GM19438 (cell line): ENCODE measurements around the gene GNG12.

Experiments
- ATAC-seq: cut with Tn5 transposase; IDR thresholded peaks from one replicate; pipeline ENCODE4 v1.9.1; 2021; ENCODE audit warnings: low read depth; ENCODE audit not compliant: unreplicated experiment

The GNG12 gene

GRCh38 chr1:67686267-67687197 is 146.7 kb downstream of the GNG12 start:
- peak; percentile 21 for ATAC-seq

GRCh38 chr1:67685558-67686266 is 147.6 kb downstream of the GNG12 start:
- peak; percentile 16 for ATAC-seq

DNA sequence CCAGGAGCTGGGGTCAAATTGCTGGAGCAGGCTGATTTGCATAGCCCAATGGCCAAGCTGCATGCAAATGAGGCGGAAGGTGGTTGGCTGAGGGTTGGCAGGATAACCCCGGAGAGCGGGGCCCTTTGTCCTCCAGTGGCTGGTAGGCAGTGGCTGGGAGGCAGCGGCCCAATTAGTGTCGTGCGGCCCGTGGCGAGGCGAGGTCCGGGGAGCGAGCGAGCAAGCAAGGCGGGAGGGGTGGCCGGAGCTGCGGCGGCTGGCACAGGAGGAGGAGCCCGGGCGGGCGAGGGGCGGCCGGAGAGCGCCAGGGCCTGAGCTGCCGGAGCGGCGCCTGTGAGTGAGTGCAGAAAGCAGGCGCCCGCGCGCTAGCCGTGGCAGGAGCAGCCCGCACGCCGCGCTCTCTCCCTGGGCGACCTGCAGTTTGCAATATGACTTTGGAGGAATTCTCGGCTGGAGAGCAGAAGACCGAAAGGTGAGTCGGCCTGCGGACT is 148.2 kb downstream of the GNG12 start, which contains the start of gene GADD45A:
TSS of gene GADD45A (plus strand) at position 135 of the 491 bp plus-strand sequence. CDS start at position 429, 294 bp downstream.
- ATAC-seq, result peak; percentile 84

- ATAC-seq, result no peak
These were observed 148.7 kb downstream of the GNG12 start for GRCh38 chr1:67684526-67685066.

DNA sequence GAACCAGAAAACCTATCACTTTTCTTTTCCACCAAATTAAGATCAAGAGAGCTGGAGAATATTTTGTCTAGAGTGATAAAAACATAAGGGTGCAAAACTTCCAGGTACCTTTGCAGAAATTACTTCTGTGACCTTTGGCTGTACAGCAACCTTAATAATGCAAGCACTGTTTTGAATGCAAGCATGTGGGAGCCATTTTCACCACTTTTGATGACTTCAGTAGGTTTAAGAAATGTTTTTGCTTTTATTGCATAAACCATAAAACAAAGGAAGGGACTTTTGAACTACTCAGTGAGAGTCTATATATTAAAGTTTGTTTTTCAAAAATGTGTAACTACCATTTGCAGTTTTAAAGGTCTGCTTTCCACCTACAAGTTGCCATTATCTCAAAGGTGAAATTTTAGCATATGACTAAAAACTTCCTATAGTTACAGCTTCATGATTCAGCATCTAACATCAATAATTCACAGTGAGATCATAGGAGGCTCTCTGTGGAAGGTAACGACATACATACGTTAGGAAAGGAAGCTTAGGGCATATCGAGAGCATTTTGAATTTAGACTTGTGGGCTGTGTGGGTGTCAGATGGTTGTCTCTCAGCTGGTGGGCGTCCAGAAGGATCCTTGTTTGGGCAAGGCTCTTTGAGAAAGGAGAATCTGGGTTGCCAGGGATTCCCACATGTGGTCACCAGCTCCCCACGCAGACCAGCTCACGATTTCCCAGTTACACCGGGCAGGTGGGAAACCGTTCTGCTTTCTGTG is 149.3 kb downstream of the GNG12 start:
- ATAC-seq, result no peak

DNA sequence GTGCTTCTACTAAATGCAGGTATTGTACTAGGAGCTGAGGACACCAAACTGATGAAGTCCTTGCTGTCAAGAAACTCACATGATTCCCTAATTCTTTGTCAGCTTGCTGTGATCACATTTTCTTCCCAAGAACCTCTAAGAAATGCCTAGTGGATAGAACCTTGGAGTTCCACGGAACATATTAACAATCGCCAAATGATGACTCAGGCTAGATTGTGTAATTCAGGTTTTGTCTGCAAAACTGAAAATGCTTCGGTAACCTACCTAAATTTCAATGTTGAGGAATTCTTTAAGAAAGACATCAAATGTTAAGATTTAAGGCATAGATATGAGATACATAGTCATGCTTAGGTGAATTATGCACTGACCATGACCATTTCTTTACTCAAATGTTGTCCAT is 150.0 kb downstream of the GNG12 start:
- ATAC-seq, result no peak

DNA sequence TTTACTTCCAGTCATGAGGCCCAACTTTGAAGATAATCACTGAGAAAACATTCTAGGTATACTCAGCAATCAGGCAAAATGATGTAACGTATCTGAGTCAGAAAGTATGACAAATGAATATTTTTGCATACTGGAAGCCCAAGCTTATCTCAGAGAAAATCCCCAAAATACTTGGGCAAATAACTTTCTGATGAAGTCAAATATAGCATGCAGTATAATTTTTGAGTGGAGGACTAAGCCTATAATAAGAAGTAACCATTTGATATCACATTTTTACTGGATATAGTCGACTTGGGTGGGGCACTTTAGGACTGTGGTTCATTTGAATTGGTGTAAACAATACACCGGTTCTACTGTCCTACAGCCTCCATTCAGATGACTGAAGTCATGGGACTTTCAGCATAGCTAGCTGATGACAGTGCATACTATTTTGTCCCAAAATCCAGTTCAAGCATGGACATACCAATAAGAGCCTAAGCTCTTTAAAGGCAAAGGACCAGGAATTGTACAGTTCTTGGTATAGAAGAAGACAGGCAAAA is 150.5 kb downstream of the GNG12 start:
- ATAC-seq, result no peak

DNA sequence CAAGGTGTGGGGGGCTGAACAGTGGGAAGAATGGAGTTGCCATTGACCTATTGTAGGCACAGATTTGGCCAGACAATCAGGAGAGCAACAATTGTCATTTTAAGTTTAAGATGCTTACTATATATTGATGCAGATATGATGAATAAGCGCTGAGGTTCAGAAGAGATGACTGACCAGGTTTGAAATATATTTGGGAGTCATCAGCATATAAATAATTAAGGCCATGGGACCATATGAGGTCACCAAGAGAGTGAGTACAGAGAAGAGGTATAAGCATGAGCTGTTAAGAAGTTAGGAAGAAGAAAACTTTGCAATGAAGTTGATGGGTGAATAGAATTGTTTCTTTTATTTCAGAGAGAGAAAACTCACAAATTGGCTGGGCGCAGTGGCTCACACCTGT is 152.8 kb downstream of the GNG12 start:
- no peak for ATAC-seq

DNA sequence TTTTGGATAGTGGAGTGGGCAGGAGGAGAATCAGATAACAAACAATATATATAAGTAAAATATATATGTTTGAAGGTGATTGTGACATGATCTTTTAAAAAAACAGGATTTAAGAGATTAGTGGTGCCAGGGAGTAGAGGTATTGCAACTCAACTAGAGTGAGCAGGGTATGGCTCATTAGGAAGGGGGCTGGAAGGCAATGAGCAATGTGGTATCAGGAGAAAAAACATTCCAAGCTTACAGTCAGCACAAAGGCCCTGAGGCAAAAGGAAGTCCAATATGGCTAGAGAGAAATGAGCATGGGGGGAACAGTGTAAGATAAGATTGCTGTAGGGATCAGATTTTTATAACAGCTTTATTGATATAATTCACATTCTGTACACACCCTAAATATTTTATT is 153.6 kb downstream of the GNG12 start:
- no peak for ATAC-seq

DNA sequence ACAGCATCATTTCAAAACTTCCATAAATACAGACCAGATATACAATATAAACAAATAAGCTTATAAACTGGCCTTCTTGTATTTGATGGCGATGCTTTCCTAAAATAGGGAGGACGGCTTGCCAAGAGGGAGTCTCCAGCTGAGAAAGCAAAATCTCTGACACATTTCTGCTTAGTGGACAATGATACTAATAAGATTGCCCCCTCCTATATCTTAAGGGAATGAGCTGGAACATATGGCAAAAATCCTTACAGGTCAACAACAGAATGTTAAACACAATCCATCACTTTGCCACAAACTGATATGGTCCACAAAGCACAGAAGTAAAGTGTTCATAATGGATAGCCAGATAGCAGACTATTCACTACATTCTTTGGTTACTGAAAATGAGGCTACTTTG is 155.3 kb downstream of the GNG12 start:
- ATAC-seq, result no peak

GRCh38 chr1:67677408-67677807 is 155.9 kb downstream of the GNG12 start:
- no peak for ATAC-seq

GRCh38 chr1:67676946-67677345 is 156.3 kb downstream of the GNG12 start:
- no peak for ATAC-seq

DNA sequence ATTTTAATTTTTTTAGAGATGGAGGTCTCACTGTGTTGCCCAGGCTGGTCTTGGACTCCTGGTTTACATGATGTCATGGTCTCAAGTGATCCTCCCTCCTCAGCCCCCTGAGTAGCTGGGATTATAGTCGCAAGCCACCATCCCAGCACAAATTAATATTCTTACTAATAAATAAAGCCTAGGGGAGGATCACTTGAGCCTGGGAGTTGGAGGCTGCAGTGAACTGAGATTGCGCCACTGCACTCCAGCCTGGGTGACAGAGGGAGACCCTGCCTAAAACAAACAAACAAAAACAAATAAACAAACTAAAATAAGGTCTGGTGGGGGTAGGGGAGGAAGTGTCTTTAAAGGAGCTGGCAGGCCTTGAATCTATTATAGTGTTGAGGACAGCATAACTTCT is 157.0 kb downstream of the GNG12 start:
- ATAC-seq, result no peak

DNA sequence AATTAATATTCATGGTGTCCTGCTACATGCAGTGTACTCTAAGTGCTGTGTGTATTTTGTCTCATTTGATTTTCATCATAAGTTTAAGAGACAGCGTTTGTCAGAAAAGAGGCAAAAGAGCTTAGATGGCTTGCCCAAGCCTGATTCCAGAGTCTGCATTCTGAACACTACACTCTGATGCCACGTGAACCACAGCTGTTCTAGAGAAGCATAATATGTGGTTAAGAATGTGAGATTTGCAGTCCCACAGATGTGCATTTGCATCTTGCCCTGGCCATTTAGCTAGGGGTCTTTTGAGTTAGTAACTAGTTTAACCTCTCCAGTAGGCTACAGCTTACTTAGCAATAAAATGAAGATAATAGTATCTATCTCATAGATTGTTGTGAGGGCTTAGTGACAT is 157.5 kb downstream of the GNG12 start:
- no peak for ATAC-seq

DNA sequence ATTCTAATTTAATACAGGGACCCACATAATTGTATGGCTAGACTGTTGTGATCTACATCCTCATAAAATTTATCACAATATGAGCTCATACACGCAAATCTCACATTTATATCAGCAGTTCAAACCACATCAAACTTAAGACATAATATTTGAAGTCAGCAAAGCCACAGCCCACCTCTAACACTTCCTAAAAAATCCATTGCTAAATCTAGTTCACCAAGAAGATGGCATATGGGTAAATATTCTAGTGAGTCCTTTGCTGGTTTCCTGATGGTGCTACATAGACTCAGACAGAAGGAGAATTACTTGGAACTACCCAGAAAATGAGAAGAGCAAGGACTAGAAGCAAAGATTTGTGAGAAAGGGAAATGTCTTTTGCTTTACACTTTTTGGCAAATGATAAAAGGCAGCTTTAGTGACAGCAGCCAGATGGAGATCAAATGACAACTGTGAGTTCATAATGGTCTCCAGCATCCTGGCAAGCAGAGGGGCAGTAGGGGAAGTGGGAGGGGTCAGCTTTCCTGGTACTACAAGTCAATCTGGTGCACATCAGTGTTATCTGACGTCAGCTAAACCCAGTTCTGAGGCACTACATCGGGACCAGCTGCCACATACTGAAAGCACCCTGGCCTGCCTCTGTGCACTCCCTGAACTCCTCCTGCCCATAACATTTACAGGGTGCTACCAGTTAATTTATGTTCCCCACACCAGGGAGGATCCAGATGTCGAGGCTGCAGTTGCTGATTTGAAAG is 158.8 kb downstream of the GNG12 start:
- no peak for ATAC-seq

GRCh38 chr1:67673468-67674201 is 159.6 kb downstream of the GNG12 start:
- ATAC-seq, result no peak

DNA sequence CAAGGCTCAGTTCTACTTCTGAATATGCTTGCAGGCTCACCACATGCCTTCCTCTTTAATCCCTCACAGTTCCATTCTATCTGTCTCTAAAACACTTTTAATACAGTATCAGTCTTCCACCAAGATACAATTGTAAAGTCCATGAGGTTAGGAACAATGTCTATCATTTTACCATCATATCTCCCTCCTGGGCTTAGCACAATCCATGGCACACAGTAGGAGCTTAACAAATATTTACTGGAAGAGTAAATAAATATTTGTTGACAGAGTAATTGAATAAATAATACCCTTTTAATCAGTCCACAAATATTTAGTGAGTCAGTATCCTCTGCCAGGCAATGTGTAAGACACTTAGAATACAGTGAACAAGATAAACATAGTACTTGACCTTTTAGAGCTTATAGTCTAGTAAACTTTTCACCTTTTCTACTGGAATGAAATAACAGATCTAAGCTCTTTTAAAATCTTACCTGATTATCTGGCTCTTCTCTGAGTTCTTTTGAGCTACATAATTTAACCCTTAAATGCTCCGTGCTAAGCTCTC is 160.9 kb downstream of the GNG12 start:
- ATAC-seq, result no peak

DNA sequence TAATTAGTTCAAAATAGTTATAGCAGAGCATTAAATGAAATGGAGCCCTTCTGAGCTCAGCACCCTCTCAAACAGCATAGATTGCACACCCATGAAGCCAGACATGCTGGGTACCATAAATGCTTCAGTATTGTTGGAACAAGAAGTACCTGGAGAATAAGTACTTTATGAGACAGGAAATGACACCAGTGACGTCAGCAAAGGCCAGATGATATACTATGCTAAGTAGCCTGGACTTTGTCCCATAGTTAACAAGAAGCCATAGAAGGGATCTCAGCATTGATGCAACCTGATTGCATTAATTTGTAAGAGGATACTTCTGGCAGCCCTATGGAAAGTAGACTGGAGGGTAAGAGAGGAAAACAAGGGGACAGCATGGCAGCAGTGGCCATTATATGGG is 164.6 kb downstream of the GNG12 start:
- no peak for ATAC-seq

DNA sequence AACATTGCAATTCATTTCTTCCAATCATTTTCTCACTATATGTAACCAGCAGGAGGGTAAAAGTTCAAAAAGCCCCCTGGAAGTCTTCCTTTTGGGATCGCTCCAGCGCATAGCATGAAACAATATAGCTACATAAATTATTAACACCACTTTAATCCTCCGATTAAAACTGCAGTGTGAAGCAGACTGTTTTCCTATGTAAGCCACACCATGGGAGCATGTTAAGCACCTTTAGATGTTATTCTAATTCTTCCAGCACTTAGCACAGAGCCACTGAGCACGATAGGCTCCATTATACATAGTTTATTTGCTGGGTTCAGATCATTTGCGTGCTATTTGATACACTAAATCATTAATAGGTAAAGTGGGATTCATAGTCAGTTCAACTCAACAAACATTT is 166.6 kb downstream of the GNG12 start:
- no peak for ATAC-seq
